ENCODE measurements around the gene RPS16. TPM values are rescaled to one million over a fixed set of nuclear protein-coding genes. Genes with fewer than 3 reads are reported as not detected.

Gene RPS16
- total and polyA plus RNA-seq, 2 of the 8 experiments (the other 6 are each of a cell fraction or from before 2014, with no cell fraction given), result 2,433 to 7,810 TPM

- no peaks in the 10 kb centered on the region for H3K27me3 ChIP-seq (replicated peaks in 1 of 4; ENCODE audit: control insufficient read depth in 3 of 4, extremely low read depth in 1 of 4, insufficient read depth in 3 of 4, low read length in 3 of 4)
- no peak overlapping the region for H4K91ac ChIP-seq (replicated peaks; ENCODE audit: insufficient read length, low read length)
- H3K23ac ChIP-seq (ENCODE audit: insufficient read length), result no peak overlapping the region
- peaks cover 19 to 55% (median 42%) of the 10 kb centered on the region in 4 experiments for H3K36me3 ChIP-seq (ENCODE audit: control insufficient read depth in 2 of 4, insufficient read depth in 4 of 4, low read length in 3 of 4)
- FAIRE-seq, result no peak
- no peaks in the 10 kb centered on the region for H3K79me1 ChIP-seq (ENCODE audit: low read depth, low read length)
- no peak overlapping the region for H3K18ac ChIP-seq (ENCODE audit: extremely low read depth, low read length)
- no peak overlapping the region for H3K14ac ChIP-seq (ENCODE audit: insufficient read length)
- no peak overlapping the region for H3K56ac ChIP-seq (replicated peaks; ENCODE audit: insufficient read length, low read depth, low read length)
- no peak overlapping the region; the same call in 1 of the 2 replicates for H2BK5ac ChIP-seq (ENCODE audit: low read depth, low read length)
- H2BK120ac ChIP-seq (replicated peaks; ENCODE audit: low read depth, low read length), result no peak overlapping the region
- H2AK5ac ChIP-seq (ENCODE audit: low read depth, low read length), result no peak overlapping the region
- no peak overlapping the region for H3K4ac ChIP-seq (replicated peaks; ENCODE audit: insufficient read length, low read depth, low read length)
- peaks cover 2 to 7% of the 10 kb centered on the region in 2 experiments for H4K20me1 ChIP-seq (replicated peaks in 1 of 2; ENCODE audit: control insufficient read depth in 1 of 2, insufficient read depth in 2 of 2, low read length in 2 of 2)
- H2BK12ac ChIP-seq (ENCODE audit: low read depth, low read length), result no peak overlapping the region
- H3K9ac ChIP-seq (replicated peaks in 1 of 4; ENCODE audit: extremely low read depth in 1 of 4, low read depth in 3 of 4, low read length in 3 of 4), result no peak overlapping the region
- no peak overlapping the region for H4K5ac ChIP-seq (ENCODE audit: insufficient read length, low read depth, low read length)
- DNase-seq (ENCODE audit: low read depth in 1 of 2, low spot score in 2 of 2), result no peak
- H2BK20ac ChIP-seq (ENCODE audit: low read length), result no peak overlapping the region
- H3K4me1 ChIP-seq (replicated peaks in 1 of 4; ENCODE audit: control insufficient read depth in 3 of 4, insufficient read depth in 4 of 4, low read length in 3 of 4), result no peaks in the 10 kb centered on the region
- no peak overlapping the region for H3K4me2 ChIP-seq (ENCODE audit: insufficient read depth in 1 of 2, low read depth in 2 of 2, low read length in 2 of 2)
- H3K23me2 ChIP-seq (ENCODE audit: low read depth, low read length), result peaks cover 5% of the 10 kb centered on the region; the same call in 1 of the 2 replicates
- 86% methylated on average over 5 of the region's 5 CpGs; no CpG with 5 or more reads in 1 of the 2 experiments for WGBS, 2 experiments (ENCODE audit: extremely low coverage in 1 of 2, insufficient coverage in 1 of 2, insufficient read length in 1 of 2, insufficient replicate concordance in 2 of 2, low coverage in 1 of 2, low lambda C conversion rate in 2 of 2, missing lambda C conversion rate in 1 of 2)
- H2BK15ac ChIP-seq (ENCODE audit: low read length), result no peak overlapping the region
- no peak overlapping the region for H3K4me3 ChIP-seq (ENCODE audit: extremely low read depth in 1 of 4, insufficient read depth in 2 of 4, low read depth in 3 of 4, low read length in 4 of 4)
- H4K8ac ChIP-seq (ENCODE audit: extremely low read depth, insufficient read depth, low read length), result no peak overlapping the region
- no peak overlapping the region for H3K27ac ChIP-seq (ENCODE audit: low read depth, low read length)
- no peaks in the 10 kb centered on the region for H3K9me3 ChIP-seq (ENCODE audit: insufficient read depth in 2 of 2, low read depth in 1 of 2, low read length in 1 of 2)
- no peak overlapping the region for H2AFZ ChIP-seq (ENCODE audit: low read length)
- ChIA-PET CTCF (ENCODE audit: partially characterized antibody) (interaction anchor here (0.6 to 2.4 kb wide), 6 partner anchors 11 to 293 kb away, joined by 3 to 8 read pairs (median 3); no protein-coding TSS in a partner anchor), POLR2A (ENCODE audit: partially characterized antibody) (interaction anchor here (0.6 to 25.7 kb wide), 7 partner anchors 10 to 93 kb away, joined by 3 to 1154 read pairs (median 3); partner anchors contain the start of genes MED29, PAF1, PLEKHG2 and RPS16)
- H3K79me2 ChIP-seq (ENCODE audit: control insufficient read depth in 1 of 2, insufficient read depth in 2 of 2, low read length in 2 of 2), result no peaks in the 10 kb centered on the region
- TF ChIP-seq RFX5 (IDR thresholded peaks at IDR 0.05; ENCODE audit: borderline replicate concordance, low read depth, low read length) (no peak), CBX5 (IDR thresholded peaks at IDR 0.05; ENCODE audit: low read depth, low read length) (no peak), GTF2F1 (IDR thresholded peaks at IDR 0.05; ENCODE audit: borderline replicate concordance, low read depth, low read length) (no peak), MAFK (IDR thresholded peaks at IDR 0.05; ENCODE audit: low read depth, low read length) (no peak), POLR2AphosphoS5 (IDR thresholded peaks at IDR 0.05; ENCODE audit: low read depth, low read length) (no peak), TBP (IDR thresholded peaks at IDR 0.05; ENCODE audit: low read depth, low read length) (no peak), TAF1 (IDR thresholded peaks at IDR 0.05; ENCODE audit: low read depth, low read length) (no peak), CTBP2 (IDR thresholded peaks at IDR 0.05; ENCODE audit: borderline replicate concordance, insufficient read depth, insufficient read length, low read length) (no peak), BRCA1 (IDR thresholded peaks at IDR 0.05; ENCODE audit: low read depth, low read length) (no peak), RAD21 (IDR thresholded peaks at IDR 0.05 in 1 of 2, conservative IDR thresholded peaks at IDR 0.05 in 1 of 2; ENCODE audit: low read depth in 2 of 2, low read length in 2 of 2) (no peak), NRF1 (IDR thresholded peaks at IDR 0.05; ENCODE audit: low read depth, low read length) (no peak), KDM1A (IDR thresholded peaks at IDR 0.05; ENCODE audit: borderline replicate concordance, low read length) (no peak), E2F6 (IDR thresholded peaks at IDR 0.05) (no peak), POLR2A (IDR thresholded peaks at IDR 0.05; ENCODE audit: control extremely low read depth in 1 of 2, low read depth in 2 of 2, low read length in 2 of 2) (no peak)
Measured at GRCh38 chr19:39422020-39422419, 13.7 kb downstream of the RPS16 start.

Measured in H1 (cell line).